MM.1S (cell line): ENCODE data around the gene ZRSR2.

Experiments
- CTCF ChIP-seq: fragments of 300-600 bp; sonication (generic); IDR thresholded peaks from 2 replicates; pipeline ENCODE4 v1.5.1; 2016; ENCODE audit warnings: antibody characterized with exemption, low read length, mixed read lengths
- EZH2 ChIP-seq: fragments of 300-600 bp; sonication (generic); optimal IDR thresholded peaks from 2 replicates; pipeline ENCODE3; 2017; ENCODE audit warnings: low read depth, mild to moderate bottlenecking, antibody characterized with exemption, low read length, mixed read lengths
- EZH2phosphoT487 ChIP-seq: fragments of 300-600 bp; sonication (generic); IDR thresholded peaks from 2 replicates; pipeline ENCODE4 v1.6.1; 2018; ENCODE audit warnings: antibody characterized with exemption, low read length

GRCh38 chrX:15785176-15785750, 5.0 kb upstream of the ZRSR2 start:
- TF ChIP-seq CTCF (no peak), EZH2phosphoT487 (no peak), EZH2 (no peak)
